PC-3 (cell line): ENCODE measurements around the gene KIN.

Experiments used
- CTCF ChIP-seq: fragments of 300-600 bp; sonication (generic); conservative IDR thresholded peaks from 2 replicates; pipeline ENCODE4 v1.5.1; 2017; ENCODE audit warnings: antibody characterized with exemption, low read depth, mild to moderate bottlenecking, low read length
- EZH2 ChIP-seq: fragments of 300-600 bp; sonication (generic); IDR thresholded peaks from one replicate; pipeline ENCODE4 v1.6.1; 2017; ENCODE audit warnings: antibody characterized with exemption, mild to moderate bottlenecking, low read length; ENCODE audit not compliant: unreplicated experiment
- EZH2phosphoT487 ChIP-seq: fragments of 300-600 bp; sonication (generic); IDR thresholded peaks from 2 replicates; pipeline ENCODE4 v1.6.1; 2018; ENCODE audit warnings: mild to moderate bottlenecking, antibody characterized with exemption, low read length, borderline replicate concordance

- TF ChIP-seq CTCF (no peak), EZH2phosphoT487 (no peak), EZH2 (no peak)
These were observed 13.7 kb downstream of the KIN start for GRCh38 chr10:7773845-7774801.
